22Rv1 (cell line): ENCODE results near the gene WAPL.

Experiments
- H3K27ac ChIP-seq: fragments of 450-650 bp; 2 replicates; pipeline ENCODE4 v1.5.1; 2017
- ZFX ChIP-seq: fragments of 450-650 bp; IDR thresholded peaks from 2 replicates; pipeline ENCODE4 v1.6.1; 2017; ENCODE audit warnings: antibody characterized with exemption, borderline replicate concordance
- TF ChIP-seq, protein P1 (sequence below): fragments of 450-650 bp; IDR thresholded peaks from 2 replicates; pipeline ENCODE4 v1.5.1; 2017; ENCODE audit warnings: mild to moderate bottlenecking

The WAPL gene

GRCh38 chr10:86409183-86409582 is 112.4 kb downstream of the WAPL start:
- H3K27ac ChIP-seq, result no peak overlapping the region
- TF ChIP-seq, protein P1, sequence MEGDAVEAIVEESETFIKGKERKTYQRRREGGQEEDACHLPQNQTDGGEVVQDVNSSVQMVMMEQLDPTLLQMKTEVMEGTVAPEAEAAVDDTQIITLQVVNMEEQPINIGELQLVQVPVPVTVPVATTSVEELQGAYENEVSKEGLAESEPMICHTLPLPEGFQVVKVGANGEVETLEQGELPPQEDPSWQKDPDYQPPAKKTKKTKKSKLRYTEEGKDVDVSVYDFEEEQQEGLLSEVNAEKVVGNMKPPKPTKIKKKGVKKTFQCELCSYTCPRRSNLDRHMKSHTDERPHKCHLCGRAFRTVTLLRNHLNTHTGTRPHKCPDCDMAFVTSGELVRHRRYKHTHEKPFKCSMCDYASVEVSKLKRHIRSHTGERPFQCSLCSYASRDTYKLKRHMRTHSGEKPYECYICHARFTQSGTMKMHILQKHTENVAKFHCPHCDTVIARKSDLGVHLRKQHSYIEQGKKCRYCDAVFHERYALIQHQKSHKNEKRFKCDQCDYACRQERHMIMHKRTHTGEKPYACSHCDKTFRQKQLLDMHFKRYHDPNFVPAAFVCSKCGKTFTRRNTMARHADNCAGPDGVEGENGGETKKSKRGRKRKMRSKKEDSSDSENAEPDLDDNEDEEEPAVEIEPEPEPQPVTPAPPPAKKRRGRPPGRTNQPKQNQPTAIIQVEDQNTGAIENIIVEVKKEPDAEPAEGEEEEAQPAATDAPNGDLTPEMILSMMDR, result no peak
- TF ChIP-seq ZFX, result no peak

- H3K27ac ChIP-seq, result no peak overlapping the region
Measured at GRCh38 chr10:86403183-86403797, 118.3 kb downstream of the WAPL start.

GRCh38 chr10:86402283-86402941 is 119.2 kb downstream of the WAPL start:
- H3K27ac ChIP-seq, result no peak overlapping the region
- TF ChIP-seq, protein P1, result no peak
- TF ChIP-seq ZFX, result no peak

More at GRCh38 chr10:86403183-86403797, 118.3 kb downstream of the WAPL start:
- TF ChIP-seq, protein P1, result no peak

DNA sequence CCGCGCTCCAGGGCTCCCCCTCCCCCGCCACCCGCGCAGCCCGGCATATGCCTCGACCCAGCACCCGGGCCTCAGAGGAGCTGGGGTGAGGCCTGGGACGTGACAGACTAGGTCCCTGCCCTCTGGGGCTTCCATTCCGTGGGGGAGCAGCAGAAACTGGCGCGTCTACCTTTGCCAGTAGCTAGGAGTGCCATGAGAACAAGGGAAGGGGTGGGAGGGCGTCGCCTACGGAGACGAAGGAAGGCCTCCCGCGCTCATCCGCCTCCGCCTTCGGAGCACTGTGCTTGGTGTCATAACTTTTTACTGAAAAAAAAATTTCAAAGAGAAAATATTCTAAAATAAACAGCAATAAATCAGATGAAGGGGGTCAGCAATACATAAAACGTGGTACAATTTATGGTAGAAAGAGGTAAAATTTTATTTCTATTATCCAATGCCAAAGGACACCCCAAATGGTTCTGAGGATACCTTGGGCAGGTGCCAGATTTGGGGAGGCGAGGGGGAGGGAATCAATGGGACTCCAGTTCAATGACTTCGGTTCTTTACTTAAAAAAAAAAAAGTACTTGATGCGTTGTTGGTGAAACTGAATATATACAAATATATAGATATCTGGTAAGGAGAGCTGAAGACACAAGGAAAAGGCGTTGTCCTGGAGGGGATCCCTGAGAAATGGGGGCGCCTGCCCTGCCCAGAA is 119.9 kb downstream of the WAPL start:
- peak overlapping the region; percentile 94 for H3K27ac ChIP-seq

DNA sequence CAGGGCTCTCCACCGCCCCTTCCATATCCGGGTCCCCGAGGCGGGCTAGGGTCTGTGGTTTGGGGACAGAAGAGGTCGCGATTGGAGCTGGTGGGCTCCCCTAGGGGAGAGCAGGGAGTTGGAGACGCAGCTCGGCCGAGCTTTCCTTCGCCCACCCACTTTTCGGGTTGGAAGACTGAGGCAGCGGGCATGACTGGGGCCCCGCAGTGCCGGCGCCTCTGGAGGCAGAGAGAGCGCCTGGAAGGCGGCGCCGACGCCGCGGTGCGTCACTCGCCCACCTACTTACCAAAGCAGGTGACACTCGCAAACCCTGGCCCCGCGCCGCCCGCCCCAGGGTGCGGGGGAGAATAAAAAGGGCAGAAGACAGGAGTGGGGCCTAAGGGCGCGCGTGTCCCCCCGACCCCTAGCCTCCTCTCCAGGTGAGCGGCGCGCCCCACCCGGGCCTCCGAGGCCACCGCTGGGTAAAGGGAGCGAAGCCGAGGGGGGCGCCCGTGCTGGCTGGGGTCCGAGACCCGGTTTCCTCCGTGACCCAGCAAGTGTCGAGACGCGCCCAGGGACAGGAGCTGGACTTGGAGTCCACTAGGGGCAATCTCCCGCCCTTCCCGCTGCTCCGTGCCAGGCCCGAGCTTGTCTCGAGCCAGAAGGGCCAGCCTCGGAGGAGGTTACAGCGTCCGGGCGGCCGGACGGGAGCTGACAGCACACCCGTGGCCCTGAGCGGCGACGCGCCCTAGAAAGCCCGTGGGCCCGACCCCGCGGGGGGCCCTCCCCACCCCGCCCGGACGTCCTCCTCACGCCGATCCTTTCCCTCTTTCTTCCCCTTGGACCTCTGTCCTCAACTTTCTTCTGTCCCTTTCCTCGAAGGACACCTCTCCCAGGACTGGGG is 120.6 kb downstream of the WAPL start:
- TF ChIP-seq, protein P1, result peak; percentile 31; the same call in 1 of the 2 replicates
- TF ChIP-seq ZFX, result no peak
- peak overlapping the region; percentile 94 for H3K27ac ChIP-seq

More for the DNA sequence above, 119.9 kb downstream of the WAPL start:
- TF ChIP-seq ZFX, result no peak
- TF ChIP-seq, protein P1, result no peak

- TF ChIP-seq, protein P1, result peak; percentile 96
- no peak for TF ChIP-seq ZFX
- peak overlapping the region; percentile 94 for H3K27ac ChIP-seq
Measured at GRCh38 chr10:86399879-86400704, 121.5 kb downstream of the WAPL start.
